Measurements from ENCODE around the gene QSOX1.

The QSOX1 gene

GRCh38 chr1:180170546-180171151 is 16.0 kb downstream of the QSOX1 start:
- no peak for DNase-seq

- no peak for DNase-seq
Observed at GRCh38 chr1:180171691-180172090, 17.0 kb downstream of the QSOX1 start.

- no peak for DNase-seq
Observed at GRCh38 chr1:180173451-180173850, 18.8 kb downstream of the QSOX1 start.

- DNase-seq, result no peak
Observed at GRCh38 chr1:180173952-180174351, 19.3 kb downstream of the QSOX1 start.

- DNase-seq, result no peak
Observed at GRCh38 chr1:180175291-180175690, 20.6 kb downstream of the QSOX1 start.

GRCh38 chr1:180175806-180176205 is 21.1 kb downstream of the QSOX1 start:
- DNase-seq, result no peak

- no peak for DNase-seq
Observed at GRCh38 chr1:180176965-180177364, 22.3 kb downstream of the QSOX1 start.

GRCh38 chr1:180177931-180178330 is 23.3 kb downstream of the QSOX1 start:
- no peak for DNase-seq

GRCh38 chr1:180178511-180179161 is 24.0 kb downstream of the QSOX1 start:
- peak; percentile 33 for DNase-seq

GRCh38 chr1:180179162-180179957 is 24.7 kb downstream of the QSOX1 start:
- no peak for DNase-seq

- DNase-seq, result peak; percentile 5
Observed at GRCh38 chr1:180181048-180181447, 26.4 kb downstream of the QSOX1 start.

GRCh38 chr1:180181996-180182642 is 27.4 kb downstream of the QSOX1 start:
- no peak for DNase-seq

- no peak for DNase-seq
Observed at GRCh38 chr1:180182643-180183311, 28.1 kb downstream of the QSOX1 start.

GRCh38 chr1:180183426-180183825 is 28.8 kb downstream of the QSOX1 start:
- no peak for DNase-seq

GRCh38 chr1:180184041-180184440 is 29.4 kb downstream of the QSOX1 start:
- no peak for DNase-seq

GRCh38 chr1:180185281-180185680 is 30.6 kb downstream of the QSOX1 start:
- no peak for DNase-seq

- no peak for DNase-seq
Observed at GRCh38 chr1:180185971-180186645, 31.4 kb downstream of the QSOX1 start.

- DNase-seq, result no peak
Observed at GRCh38 chr1:180186831-180187230, 32.2 kb downstream of the QSOX1 start.

GRCh38 chr1:180187626-180188025 is 33.0 kb downstream of the QSOX1 start:
- DNase-seq, result no peak

- DNase-seq, result peak; percentile 49
Observed at GRCh38 chr1:180188091-180188506, 33.4 kb downstream of the QSOX1 start.

GRCh38 chr1:180188684-180189175 is 34.1 kb downstream of the QSOX1 start:
- DNase-seq, result no peak

GRCh38 chr1:180190091-180190490 is 35.4 kb downstream of the QSOX1 start:
- no peak for DNase-seq

Data from NCI-H774 (cell line).